Muscle layer of duodenum (tissue), 2 donors: ENCODE measurements around the gene ODC1.
"Not testable (repeated sequence)": the region's sequence is repeated elsewhere in the genome, so short reads cannot be mapped to it uniquely, and the experiment has no call there.

Experiments
- H3K27ac ChIP-seq: one replicate; pipeline ENCODE4 v1.7.0; 2013; ENCODE audit warnings: mild to moderate bottlenecking, low read length
- H3K27me3 ChIP-seq: one replicate; pipeline ENCODE4 v1.7.0; 2013; ENCODE audit warnings: low read depth, mild to moderate bottlenecking, control low read depth, low read length
- H3K36me3 ChIP-seq, 2 donors: one replicate each; pipeline ENCODE4 v1.7.0; 2013; ENCODE audit warnings: low read length in 2 of 2, control low read depth in 1 of 2, mild to moderate bottlenecking in 1 of 2; ENCODE audit not compliant: insufficient read depth in 2 of 2, control insufficient read depth in 1 of 2
- H3K4me1 ChIP-seq, 2 donors: one replicate each; pipeline ENCODE4 v1.7.0; 2013; ENCODE audit warnings: low read length in 2 of 2, mild to moderate bottlenecking in 2 of 2, control low read depth in 1 of 2, moderate library complexity in 1 of 2; ENCODE audit not compliant: insufficient read depth in 2 of 2, control insufficient read depth in 1 of 2
- H3K4me3 ChIP-seq, 2 donors: one replicate each; pipeline ENCODE4 v1.7.0; 2013; ENCODE audit warnings: low read length in 2 of 2, low read depth in 1 of 2, mild to moderate bottlenecking in 1 of 2
- H3K9me3 ChIP-seq, 2 donors: one replicate each; pipeline ENCODE4 v1.7.0; 2013; ENCODE audit warnings: low read length in 2 of 2, control low read depth in 1 of 2, mild to moderate bottlenecking in 1 of 2; ENCODE audit not compliant: control insufficient read depth in 1 of 2
- donor health status: healthy.

ODC1 gene

GRCh38 chr2:10449838-10450691 lies 1.9 kb upstream of the ODC1 start:
- no peaks in the 10 kb centered on the region for H3K27me3 ChIP-seq
- H3K27ac ChIP-seq, result peak overlapping the region; percentile 60
- no peaks in the 10 kb centered on the region for H3K9me3 ChIP-seq
- H3K36me3 ChIP-seq, result no peaks in the 10 kb centered on the region
- H3K4me1 ChIP-seq, result peaks cover 2 to 15% of the 10 kb centered on the region in 2 donors
- H3K4me3 ChIP-seq, result peak overlapping the region in 1 of 2 donors; percentile 12

DNA sequence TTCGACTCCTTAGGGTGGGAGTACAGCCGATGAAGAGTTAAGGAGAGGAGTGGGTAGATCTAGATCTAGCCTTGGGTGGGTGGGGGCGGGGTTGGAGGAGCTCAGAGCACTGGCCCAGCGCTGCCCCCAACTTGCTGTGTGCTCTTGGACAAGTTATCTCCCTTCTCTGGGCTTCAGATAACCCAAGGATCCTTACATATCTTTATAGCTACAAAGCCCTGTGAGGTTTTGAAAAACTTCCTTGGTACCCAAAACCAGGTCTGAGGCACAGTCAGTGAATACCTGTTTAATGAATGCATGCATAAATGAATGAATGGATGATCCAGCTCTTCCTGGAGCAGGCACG lies 1.3 kb upstream of the ODC1 start:
- Histone ChIP-seq H3K27me3 (no peaks in the 10 kb centered on the region), H3K36me3 (peaks cover 4% of the 10 kb centered on the region in 2 donors), H3K4me3 (peak overlapping the region in 1 of 2 donors; percentile 68), H3K9me3 (no peaks in the 10 kb centered on the region), H3K4me1 (peaks cover 2 to 15% of the 10 kb centered on the region in 2 donors), H3K27ac (peak overlapping the region; percentile 60)

GRCh38 chr2:10448576-10449485 lies 704 bp upstream of the ODC1 start:
- Histone ChIP-seq H3K4me1 (peaks cover 2 to 15% of the 10 kb centered on the region in 2 donors), H3K27me3 (no peaks in the 10 kb centered on the region), H3K36me3 (peaks cover 10% of the 10 kb centered on the region in 2 donors)

DNA sequence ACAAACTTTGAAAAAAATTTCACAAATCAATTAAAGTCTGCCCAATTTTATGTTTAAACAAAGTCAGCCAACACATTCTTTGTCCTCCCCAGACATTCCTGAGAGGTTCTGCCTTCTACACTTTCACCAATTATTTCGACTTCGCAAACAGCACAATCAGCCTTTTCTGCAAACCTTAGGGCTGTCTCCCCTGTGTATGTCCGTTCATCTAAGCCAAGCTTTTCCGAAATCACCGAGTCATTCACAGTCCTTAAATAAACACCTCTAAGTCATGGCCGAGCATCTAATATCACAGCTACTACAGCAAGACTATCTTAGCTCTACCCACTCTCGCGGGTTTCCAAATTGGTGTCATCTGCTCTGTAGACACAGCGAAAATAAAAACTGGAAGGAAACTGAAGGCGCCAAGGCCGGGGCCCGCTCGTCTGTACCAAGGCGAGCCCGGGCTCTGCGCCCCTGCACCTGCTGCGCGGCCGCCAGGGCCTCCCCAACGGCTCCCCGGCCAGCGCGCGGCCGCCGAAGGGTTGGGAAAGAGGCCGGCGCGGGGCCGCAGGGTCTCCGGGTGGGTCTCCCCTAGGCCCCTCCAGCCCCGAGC lies 730 bp downstream of the ODC1 start:
- H3K27me3 ChIP-seq, result no peaks in the 10 kb centered on the region
- peak overlapping the region; percentile 82 for H3K27ac ChIP-seq
- peak overlapping the region; percentile 66 to 71 for H3K4me3 ChIP-seq
- no peaks in the 10 kb centered on the region for H3K9me3 ChIP-seq
- peaks cover 2 to 15% of the 10 kb centered on the region in 2 donors for H3K4me1 ChIP-seq
- H3K36me3 ChIP-seq, result peaks cover 23 to 24% of the 10 kb centered on the region in 2 donors

More at GRCh38 chr2:10448576-10449485, 704 bp upstream of the ODC1 start:
- Histone ChIP-seq H3K4me3 (peak overlapping the region; percentile 66 to 68), H3K9me3 (no peaks in the 10 kb centered on the region), H3K27ac (peak overlapping the region; percentile 60)

DNA sequence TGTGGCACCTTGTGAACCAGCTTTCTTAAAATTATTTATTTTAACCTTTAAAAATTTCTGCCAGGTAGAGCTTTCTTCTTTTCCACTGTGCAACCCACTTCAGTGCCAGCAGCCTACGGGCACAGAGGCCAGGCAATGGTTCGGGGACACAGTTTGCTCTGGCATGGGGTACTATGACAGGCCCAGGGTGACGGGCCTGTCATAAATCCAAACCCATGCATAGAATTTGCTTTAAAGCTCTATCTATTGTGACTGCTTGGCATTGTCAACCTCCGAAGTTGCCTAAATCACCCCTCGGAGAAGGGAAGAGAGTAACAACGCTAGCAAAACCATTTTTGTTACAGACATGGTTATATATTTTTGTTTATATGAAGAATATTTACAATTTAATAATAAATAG lies 1.5 kb downstream of the ODC1 start:
- Histone ChIP-seq H3K27me3 (no peaks in the 10 kb centered on the region), H3K36me3 (peaks cover 31 to 32% of the 10 kb centered on the region in 2 donors), H3K27ac (peak overlapping the region; percentile 82), H3K4me1 (peaks cover 2 to 15% of the 10 kb centered on the region in 2 donors), H3K9me3 (no peaks in the 10 kb centered on the region), H3K4me3 (peak overlapping the region in 1 of 2 donors; percentile 71)

DNA sequence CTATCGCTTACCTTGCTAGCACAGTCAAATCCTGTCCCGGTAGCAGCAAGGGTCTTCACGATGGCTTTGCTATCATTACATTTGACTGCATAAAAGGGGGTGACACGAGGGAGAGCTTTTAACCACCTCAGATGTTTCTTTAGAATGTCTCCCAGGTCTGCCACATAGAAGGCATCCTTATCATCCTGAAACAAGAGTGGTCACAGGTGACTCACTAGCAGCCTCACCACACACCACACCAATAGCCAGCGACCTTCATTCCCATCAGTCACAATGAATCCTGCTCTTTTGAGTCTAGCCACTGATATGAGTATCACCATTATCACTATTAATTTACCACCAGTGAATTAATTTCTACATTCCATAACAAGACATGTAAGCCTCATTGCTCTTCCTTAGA lies 3.7 kb downstream of the ODC1 start:
- Histone ChIP-seq H3K4me3 (no peak overlapping the region), H3K27ac (no peak overlapping the region), H3K9me3 (no peaks in the 10 kb centered on the region), H3K4me1 (peaks cover 2 to 8% of the 10 kb centered on the region in 2 donors), H3K27me3 (no peaks in the 10 kb centered on the region), H3K36me3 (peaks cover 51 to 54% of the 10 kb centered on the region in 2 donors)

GRCh38 chr2:10442469-10443126 lies 5.5 kb downstream of the ODC1 start:
- peaks cover 52 to 56% of the 10 kb centered on the region in 2 donors for H3K36me3 ChIP-seq
- H3K4me1 ChIP-seq, H3K27me3 ChIP-seq, H3K27ac ChIP-seq, H3K4me3 ChIP-seq, H3K9me3 ChIP-seq: not testable (repeated sequence)

DNA sequence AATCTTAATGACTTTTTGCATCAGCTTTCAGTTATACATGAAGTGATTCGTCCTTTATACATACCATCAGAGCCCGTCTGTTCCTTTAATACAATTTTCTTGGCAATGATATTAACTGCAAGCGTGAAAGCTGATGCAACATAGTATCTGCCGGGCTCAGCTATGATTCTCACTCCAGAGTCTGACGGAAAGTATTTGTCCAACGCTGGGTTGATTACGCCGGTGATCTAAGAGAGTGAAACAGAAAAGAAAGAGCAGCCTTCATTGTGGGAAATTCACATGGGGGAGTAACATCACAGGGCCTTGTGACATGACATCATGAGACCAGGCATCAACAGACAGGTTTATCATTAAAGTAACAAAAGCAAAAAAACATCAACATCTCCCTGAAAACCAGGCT lies 6.2 kb downstream of the ODC1 start:
- Histone ChIP-seq H3K27me3 (no peaks in the 10 kb centered on the region), H3K36me3 (peaks cover 52 to 56% of the 10 kb centered on the region in 2 donors), H3K4me3 (no peak overlapping the region), H3K27ac (no peak overlapping the region), H3K4me1 (peaks cover 2 to 4% of the 10 kb centered on the region in 2 donors), H3K9me3 (no peaks in the 10 kb centered on the region)

- no peaks in the 10 kb centered on the region for H3K27me3 ChIP-seq
- peaks cover 52 to 56% of the 10 kb centered on the region in 2 donors for H3K36me3 ChIP-seq
- no peak overlapping the region for H3K27ac ChIP-seq
- no peaks in the 10 kb centered on the region for H3K4me1 ChIP-seq
- no peaks in the 10 kb centered on the region for H3K9me3 ChIP-seq
- H3K4me3 ChIP-seq, result no peak overlapping the region
These were observed 7.4 kb downstream of the ODC1 start for GRCh38 chr2:10440736-10441135.

- H3K4me3 ChIP-seq, result no peak overlapping the region
- peaks cover 52 to 56% of the 10 kb centered on the region in 2 donors for H3K36me3 ChIP-seq
- no peaks in the 10 kb centered on the region for H3K27me3 ChIP-seq
- no peak overlapping the region for H3K27ac ChIP-seq
- H3K4me1 ChIP-seq, result no peaks in the 10 kb centered on the region
- H3K9me3 ChIP-seq, result no peaks in the 10 kb centered on the region
These were observed 8.2 kb downstream of the ODC1 start for GRCh38 chr2:10439971-10440370.
